SKM-1 treated with dmso at 0.1 percent for 144 hours (cell line): ENCODE measurements around the gene WNK2.
"Not testable (repeated sequence)": the region's sequence is repeated elsewhere in the genome, so short reads cannot be mapped to it uniquely, and the experiment has no call there.

Experiments used
- DNase-seq: peaks from one replicate; lab custom pipeline; 2025; ENCODE audit not compliant: unreplicated experiment; lab: John Stamatoyannopoulos, UW

Gene WNK2

DNA sequence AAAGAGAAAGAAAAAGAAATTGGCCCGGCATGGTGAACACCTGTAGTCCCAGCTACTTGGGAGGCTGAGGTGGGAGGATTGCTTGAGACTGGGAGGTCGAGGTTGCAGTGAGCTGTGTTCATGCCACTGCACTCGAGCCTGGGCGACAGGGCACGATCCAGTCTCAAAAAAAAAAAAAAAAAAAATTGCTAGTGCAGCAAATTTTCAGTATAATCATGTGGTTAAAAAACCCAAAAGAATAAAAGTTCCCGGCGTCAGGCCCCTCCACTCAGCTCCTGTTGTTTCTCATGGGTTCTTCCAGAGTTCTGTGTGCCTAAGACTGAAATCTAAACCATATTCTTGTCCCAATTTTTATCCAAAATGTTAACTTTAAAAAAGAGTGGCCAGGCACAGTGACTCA, 49.1 kb downstream of the WNK2 start:
- DNase-seq = no peak

DNA sequence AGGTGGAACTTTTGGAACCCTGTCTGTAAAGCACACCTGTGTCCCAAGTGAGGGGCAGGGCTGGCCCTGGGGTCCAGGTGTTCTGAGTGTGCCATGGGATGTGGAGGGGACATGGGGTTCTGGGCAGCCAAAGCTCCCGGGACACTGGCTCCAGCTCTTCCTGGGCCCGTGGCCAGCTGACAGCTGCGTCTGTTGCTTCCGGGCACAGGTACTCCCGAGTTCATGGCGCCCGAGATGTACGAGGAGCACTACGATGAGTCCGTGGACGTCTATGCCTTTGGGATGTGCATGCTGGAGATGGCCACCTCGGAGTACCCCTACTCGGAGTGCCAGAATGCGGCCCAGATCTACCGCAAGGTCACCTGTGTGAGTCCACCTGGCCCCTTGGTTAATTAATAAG, 50.7 kb downstream of the WNK2 start:
- DNase-seq = no peak

DNA sequence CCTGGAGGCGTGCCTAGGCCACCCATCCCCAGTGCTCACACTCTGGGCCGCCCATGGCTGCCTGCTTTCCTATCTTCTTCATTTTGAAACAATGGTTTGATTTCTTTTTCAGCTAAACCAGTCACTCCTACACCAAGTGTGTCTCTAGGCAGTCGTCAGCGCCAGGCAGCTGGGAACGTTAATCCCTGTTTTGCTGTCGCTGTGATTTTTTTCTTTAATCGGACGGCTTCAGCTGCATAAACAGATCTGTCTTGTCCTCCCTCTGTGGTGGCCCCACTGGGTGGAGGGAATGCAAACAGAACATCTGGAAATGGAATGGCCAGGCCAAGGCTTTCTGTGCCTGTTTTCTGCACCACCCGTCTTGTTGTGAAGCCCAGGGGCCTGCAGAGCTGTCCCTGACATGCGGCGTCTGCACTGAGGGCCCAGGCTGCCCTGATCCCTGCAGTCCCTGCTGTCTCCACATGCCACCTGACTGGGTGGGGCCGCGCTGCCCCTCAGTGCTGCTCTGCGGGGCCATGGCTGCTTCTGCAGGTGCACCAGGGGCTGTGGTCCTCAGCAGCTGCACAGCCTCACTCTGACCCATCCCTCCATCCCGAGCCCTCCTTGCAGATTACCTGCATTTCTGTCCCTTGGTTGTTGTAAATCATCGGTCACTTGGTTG, 51.5 kb downstream of the WNK2 start:
- no peak for DNase-seq

DNA sequence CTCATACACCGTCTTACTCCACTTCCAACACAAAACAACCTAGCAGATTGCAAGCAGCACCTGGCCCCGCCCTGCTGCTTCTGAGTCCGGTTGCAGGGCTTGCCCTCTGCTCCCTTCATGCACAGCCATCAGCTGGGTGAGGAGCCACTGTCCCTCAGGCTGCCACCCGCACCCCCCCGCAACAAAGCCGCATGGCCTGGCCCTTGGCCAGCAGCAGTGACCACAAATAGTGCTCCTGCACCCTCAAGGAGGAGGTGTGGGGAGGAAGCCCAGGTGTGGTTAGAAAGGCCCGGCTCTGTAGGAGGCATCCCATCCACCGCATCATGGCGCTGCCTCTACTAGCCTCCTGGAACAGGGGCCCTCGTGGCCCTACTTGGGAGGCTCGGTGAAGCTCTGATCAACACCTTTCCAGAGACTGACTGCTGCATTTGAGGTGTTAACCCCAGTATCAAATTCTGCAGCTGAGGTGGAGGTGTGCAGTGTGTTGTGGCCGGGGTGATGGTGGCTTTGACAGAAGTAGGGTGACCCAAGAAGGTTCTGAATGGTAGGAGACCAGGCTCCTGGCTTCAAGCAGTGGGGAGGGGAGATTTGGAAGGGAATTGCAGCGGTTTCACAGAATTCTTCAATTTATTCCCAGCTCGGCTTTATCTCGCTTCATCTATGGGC, 52.7 kb downstream of the WNK2 start:
- DNase-seq = no peak

DNA sequence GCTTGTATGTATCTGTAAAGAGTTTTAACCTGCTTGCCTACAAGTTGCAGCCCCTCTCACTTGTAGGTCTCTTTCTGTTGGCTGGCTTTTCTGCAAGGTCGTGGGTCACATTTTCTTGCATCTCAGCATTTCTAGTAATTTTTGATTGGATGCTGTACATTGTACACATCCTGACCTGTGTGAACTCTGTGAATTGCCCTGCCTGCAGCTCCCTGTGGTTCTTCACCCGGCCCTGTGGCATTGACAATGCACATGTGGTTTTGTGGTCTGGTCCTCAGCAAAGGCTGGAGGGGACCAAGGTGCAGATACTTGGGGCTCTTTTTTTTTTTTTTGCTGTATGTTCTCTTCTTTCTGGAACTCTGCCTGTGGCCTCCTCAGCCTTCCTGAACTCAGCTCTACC, 53.6 kb downstream of the WNK2 start:
- DNase-seq = peak; percentile 1

DNA sequence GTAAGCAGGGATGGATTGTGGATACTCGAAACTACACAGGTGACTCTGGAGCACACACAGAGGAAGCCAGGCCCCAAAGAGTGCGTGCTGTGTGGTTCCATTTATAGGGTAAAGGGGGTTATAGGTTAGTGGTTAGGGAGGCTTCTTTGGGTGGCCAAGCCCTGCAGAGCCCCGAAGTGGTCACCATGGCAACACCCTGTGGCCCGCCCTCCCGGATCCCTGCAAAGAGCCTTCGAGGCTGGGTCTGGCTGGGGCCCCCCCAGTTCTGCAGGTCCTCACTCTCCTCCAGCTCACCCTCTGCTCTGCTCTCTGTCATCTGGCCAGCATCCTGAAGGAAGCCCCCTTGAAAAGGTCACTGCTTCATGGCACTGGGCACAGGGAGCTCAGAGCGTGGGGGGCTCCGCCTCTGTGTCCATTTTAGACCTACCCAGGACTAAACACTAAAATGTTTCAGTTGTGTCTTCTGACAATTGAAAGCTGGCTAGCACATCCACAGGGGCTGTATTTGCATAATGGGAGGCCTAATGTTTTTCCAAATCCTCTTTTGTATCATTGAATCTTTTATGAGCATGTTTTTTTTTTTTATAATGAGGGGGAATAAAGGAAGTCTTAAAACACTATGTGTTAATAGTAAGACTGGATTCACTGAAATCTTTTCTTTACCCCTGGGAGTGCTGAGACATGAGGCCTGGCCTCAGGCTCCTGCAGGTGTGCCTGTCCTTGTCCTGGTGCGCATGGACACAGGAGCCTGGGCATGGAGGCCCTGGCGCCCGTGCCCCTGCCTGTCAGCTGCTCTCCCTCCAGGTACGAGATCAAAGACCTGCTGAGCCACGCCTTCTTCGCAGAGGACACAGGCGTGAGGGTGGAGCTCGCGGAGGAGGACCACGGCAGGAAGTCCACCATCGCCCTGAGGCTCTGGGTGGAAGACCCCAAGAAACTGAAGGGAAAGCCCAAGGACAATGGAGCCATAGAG, 55.3 kb downstream of the WNK2 start:
- DNase-seq = no peak

DNA sequence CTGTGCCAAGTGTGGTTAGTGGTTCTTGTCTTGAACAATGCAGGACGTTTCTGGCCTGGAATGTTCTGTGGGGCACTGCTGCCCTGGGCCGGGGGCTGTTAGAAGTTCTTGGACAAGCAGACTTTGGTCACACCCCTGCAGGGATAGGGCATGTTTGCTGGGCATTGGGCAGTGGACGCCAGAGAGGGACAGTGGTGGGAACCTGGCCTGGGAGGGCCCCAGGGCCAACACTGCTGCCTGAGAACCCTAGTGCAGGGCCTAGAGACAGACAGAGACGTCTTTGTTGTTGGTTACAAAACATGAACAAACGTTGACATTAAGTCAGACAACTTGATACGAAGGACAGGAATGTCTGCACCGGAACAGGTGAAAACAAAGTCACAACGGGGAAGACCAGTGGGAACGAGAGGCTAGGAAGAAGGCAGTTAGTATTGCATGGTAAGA, 57.0 kb downstream of the WNK2 start:
- DNase-seq = no peak

DNA sequence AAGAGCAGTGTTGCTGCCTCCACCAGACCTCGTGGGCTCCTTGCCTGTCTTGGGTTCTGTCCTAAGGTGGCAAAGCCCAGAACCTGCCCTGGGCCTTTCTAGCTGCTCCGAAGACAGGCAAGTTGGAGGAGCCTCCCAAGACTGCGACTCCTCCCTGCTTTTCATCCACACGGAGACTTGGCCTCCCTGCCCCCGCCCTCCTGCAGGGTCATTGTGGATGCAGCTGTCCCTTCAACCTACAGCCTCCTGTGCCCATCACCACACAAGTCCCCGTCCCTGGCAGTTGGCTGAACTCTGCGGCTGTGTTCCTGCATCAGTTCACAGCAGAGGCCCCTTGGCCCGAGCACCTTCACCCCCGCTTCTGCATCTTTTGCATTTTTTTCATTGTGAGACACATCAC, 59.2 kb downstream of the WNK2 start:
- no peak for DNase-seq

DNA sequence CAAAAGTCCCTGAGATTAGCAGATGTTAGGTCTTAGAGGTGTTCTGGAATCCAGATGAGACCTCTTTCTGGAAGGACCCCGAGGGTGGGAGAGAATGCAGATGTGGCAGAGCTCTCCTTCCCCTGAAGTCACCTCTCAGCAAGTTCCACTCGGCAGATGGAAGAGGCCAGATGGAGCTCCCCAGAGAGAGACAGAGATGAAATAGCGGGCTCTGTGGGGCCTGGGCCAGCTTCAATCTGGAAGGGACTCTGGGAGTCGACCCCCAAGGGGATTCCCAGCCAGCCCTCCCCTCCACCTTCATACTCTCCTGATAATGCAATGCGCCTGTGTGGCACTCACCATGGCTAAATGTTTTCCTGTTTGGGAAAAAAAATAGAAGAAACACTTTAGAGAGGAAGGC, 60.2 kb downstream of the WNK2 start:
- no peak for DNase-seq

DNA sequence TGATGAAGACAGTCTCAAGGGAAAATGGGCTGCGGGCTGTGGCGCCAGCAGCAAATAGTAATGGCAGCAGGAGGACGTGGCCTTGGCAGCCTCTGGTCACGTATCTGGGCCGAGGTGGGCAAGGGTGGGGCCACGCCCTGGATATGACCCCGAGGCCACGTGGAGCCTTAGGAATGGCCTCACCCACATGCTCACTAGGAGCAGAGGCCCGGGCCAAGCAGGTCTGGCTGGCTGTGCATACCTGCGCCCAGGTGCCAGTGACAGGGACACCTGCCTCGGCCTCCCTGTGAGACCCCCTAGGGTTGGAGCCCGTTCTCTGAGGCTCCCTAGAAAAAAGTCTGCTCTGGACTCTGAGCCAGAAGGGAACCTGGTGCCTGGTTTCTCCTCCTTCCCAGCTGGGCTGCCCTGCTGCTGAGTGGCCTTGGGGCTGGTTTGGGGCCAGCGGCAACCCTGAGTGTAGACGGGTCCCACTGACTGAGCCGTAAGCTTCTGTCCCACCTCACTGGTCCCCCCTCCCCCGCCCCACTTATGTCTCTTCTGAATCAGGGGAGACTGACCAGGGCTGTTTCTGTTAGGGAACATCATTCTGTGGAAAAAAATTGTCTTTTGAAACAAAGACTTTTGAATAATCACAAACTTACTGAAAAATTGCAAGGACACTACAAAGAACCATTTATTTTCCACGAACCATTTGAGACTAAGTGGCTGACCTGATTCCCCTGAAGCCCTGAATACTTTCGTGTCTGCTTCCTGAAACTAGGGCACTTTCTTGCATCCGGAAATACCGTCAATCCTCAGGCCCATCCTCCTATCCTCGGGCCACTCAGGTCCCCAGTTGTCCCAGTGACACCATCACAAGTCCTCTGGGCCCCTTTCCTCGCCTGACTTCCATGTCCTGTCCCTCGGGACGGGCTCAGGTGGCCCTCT, 60.8 kb downstream of the WNK2 start:
- DNase-seq = no peak

DNA sequence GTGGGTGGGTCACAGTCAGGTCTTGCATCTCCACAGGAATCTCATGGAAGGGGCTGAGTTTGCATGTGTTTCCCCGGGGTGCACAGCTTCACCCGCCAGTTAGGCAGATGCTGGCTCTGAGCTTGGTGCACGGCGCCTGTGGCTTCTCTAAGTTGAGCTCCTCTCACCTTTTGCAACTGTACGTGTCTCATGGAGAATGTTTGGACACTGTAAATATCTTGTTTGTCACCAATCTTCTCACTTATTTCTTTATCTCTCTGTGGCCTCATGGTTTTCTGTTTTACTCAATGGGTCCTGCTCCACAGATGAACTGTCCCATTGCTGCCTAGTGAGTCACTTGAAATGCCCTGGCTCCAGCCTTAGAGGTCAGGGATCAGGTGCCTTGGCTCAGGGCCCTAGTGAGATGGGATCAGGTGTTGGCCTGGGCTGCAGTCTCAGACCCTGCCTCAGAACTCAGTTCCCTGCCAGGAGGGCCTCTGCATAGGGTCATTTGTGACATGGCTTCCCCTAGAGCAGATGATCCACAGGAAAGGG, 61.6 kb downstream of the WNK2 start:
- no peak for DNase-seq

DNA sequence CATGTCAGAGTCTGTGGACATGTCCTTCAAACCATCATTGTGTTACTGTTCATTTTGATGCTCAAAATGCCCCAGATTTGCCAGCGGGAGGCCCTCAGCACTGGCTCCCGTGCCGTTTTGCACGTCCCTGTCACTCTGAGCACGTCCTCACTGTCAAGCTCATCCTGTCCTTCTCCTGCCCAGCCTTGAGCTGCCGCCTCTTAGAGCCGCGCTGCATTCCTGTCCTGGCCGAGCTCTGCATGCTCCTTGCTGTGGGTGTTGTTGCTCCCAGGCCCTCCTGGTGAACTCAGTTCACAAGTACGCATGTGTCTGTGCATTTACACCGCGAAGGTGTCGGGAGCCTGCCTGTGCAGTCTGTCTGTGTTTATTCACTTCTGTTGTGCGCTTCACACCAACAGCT, 62.2 kb downstream of the WNK2 start:
- no peak for DNase-seq

DNA sequence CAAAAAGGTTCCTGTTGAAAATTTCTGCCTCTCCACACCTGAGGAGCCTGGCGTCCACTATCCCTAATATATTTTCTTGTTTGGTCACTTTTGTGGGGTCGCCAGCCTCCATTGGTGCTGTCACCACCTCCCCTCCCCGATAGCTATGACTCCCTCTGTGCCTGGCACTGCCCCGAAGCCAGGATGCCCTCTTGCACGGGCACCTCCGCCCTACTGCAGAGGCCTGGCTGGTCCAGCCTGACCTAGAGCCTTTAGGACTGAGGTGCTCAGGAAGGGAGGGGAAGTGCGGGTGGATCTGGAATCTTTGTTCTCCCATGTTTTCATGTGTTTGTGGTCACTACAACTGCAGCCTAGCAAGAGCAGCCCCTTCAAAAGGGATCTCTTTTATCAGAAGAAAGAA, 62.6 kb downstream of the WNK2 start:
- DNase-seq = no peak

DNA sequence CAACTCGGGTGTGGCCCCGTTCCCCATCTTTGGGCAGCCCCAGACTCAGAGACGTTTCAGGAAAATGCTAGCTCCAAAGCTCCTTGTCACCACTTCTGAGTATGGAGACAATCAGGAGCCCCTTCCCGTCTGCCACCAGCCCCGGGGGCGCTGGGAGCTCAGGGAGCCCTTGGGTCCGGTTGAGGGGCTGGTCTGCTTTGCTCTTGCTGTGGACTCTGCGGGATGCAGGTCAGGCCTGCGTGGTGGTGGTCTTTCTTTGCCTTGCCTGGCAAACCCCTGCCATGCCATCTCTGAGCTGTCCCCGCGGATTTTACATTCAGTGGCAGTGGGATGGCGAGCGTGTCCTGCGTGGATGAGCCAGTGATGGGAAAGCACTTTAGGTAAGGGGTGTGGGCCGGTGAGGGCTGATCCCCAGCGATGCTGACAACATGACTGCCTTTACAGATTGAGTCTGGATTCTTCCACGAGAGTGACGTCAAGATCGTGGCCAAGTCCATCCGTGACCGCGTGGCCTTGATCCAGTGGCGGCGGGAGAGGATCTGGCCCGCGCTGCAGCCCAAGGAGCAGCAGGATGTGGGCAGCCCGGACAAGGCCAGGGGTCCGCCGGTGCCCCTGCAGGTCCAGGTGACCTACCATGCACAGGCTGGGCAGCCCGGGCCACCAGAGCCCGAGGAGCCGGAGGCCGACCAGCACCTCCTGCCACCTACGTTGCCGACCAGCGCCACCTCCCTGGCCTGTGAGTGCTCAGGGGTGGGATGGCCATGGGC, 63.3 kb downstream of the WNK2 start:
- no peak for DNase-seq

DNA sequence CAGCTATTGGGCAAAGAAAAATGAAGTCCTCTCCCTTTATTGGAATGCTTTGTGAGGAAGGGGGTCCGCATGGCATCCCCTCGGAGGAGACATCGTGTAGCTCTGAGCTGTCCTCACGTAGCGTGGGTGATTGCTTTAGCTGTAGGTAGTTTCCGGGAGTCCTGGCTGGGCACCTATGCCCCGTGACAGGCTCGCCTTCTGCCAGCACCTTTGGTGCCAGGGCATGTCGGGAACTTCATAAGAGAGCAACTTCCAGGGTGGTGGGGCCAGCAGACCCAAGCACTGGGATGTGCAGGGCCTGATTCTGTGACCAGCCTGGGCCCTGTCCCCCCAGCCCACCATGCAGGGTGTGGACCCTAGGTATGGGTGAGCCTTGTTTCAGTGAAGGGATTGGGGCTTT, 64.0 kb downstream of the WNK2 start:
- no peak for DNase-seq

DNA sequence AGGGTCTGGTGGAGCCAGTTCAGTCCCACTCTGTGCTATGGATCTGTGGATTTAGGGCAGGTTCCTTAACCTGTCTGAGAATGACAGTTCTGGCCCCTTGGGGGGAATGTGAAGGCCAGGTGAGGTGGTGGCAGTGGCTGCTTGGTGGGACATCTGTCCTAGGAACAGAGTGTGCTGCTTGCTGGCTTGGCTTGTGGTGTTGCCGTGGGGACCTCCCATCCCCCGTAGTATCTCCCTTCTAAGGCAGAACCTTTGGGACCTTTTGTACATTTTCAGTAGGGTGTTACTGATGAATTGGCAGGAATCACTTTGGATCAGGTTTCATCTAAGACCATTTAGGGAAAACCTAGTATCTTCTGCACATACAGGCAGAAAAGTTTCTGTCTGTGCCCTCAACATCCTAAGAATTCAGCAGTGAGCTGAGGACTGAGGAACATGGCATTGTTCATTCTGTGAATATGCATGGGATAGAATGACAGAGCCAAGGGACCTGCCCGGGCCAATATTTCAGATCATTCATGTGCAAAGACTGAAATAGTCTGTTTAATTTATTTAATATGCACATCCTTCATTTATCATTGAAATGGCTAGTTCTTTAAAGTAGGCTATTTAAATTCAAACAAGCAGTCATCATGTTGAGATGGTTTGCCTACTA, 64.6 kb downstream of the WNK2 start:
- DNase-seq = no peak

DNA sequence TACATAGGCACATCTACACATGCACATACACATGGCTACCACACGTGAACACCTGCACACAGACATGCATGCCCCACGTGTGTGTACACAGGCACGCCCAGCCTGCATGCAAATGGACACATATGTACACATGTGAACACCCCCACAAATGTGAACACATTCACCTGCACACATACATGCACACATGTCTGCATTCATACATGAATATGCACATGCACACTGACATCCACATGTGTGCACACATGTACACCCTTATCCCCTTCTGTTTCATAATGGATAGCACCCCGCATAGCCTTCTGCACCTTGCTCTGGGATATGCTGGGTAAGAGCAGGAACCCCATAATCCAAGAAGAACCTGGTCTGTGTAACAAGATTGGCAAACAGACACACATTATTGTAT, 66.2 kb downstream of the WNK2 start:
- DNase-seq = no peak

DNA sequence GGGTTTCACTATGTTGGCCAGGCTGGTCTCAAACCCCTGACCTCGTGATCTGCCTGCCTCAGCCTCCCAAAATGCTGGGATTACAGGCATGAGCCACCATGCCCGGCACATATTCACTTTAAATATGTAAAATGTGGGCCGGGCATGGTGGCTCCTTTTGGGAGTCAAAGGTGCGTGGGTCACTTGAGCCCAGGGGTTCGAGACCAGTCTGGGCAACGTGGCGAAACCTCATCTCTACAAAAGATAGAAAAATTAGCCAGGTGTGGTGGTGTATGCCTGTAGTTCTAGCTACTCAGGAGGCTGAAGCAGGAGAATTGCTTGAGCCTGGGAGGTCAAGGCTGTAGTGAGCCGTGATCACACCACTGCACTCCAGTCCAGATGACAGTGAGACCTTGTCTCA, 67.4 kb downstream of the WNK2 start:
- not testable (repeated sequence) for DNase-seq

DNA sequence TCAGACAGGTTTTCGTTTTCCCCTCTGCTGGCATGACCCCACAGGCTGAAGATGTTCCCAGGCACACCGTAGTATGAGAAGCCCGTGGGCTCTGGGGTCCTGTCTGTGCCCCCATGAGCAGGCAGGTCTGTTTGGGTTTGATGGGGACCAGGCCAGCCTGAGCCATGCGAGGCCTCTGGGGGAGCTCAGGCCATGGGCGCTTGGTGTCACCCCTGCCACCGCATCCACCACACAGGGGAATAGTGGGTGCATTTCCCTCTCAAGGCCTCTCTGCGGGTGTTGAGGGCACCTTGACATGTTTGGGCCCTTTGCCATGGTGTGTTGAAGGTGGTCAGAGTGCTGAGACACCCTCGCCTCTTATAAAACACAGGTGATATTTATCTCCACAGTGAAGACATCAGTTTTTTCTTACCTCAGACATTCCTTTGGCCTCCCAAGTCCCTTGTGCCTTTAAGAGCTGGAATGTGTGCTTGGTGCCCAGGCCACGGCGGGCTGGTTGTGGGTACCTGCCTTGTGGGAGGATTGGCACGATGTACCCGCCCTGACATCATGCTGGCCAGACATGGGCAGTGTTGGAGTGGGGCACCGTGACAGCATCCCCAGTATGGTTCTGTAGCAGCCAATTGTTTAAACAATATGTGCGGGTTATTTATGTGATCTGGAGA, 68.3 kb downstream of the WNK2 start:
- no peak for DNase-seq
